ENCODE results near the gene ATP5IF1.
A peak's percentile ranks its signal among the peaks of the same experiment; 100 is the strongest.

The ATP5IF1 gene

GRCh38 chr1:28240024-28240423 lies 4.1 kb downstream of the ATP5IF1 start:
- Histone ChIP-seq H3K4me1 (ENCODE audit: control insufficient read depth, low read depth, low read length) (peaks cover 6% of the 10 kb centered on the region), H3K27ac (ENCODE audit: low read length) (no peak overlapping the region), H3K27me3 (ENCODE audit: control insufficient read depth, insufficient read depth, low read length) (no peaks in the 10 kb centered on the region)

GRCh38 chr1:28241638-28242241 lies 5.8 kb downstream of the ATP5IF1 start:
- Histone ChIP-seq H3K9me3 (ENCODE audit: control insufficient read depth, low read depth, low read length) (no peaks in the 10 kb centered on the region), H3K4me1 (ENCODE audit: control insufficient read depth, low read depth, low read length) (peaks cover 6% of the 10 kb centered on the region), H3K36me3 (ENCODE audit: control insufficient read depth, low read depth, low read length) (peaks cover 10% of the 10 kb centered on the region), H3K4me3 (ENCODE audit: low read length) (no peak overlapping the region), H3K27ac (ENCODE audit: low read length) (no peak overlapping the region), H3K9ac (ENCODE audit: low read length) (no peak overlapping the region), H3K27me3 (ENCODE audit: control insufficient read depth, insufficient read depth, low read length) (no peaks in the 10 kb centered on the region)

More at GRCh38 chr1:28240024-28240423, 4.1 kb downstream of the ATP5IF1 start:
- H3K4me3 ChIP-seq (ENCODE audit: low read length), result no peak overlapping the region
- no peaks in the 10 kb centered on the region for H3K9me3 ChIP-seq (ENCODE audit: control insufficient read depth, low read depth, low read length)
- peaks cover 10% of the 10 kb centered on the region for H3K36me3 ChIP-seq (ENCODE audit: control insufficient read depth, low read depth, low read length)
- H3K9ac ChIP-seq (ENCODE audit: low read length), result no peak overlapping the region

DNA sequence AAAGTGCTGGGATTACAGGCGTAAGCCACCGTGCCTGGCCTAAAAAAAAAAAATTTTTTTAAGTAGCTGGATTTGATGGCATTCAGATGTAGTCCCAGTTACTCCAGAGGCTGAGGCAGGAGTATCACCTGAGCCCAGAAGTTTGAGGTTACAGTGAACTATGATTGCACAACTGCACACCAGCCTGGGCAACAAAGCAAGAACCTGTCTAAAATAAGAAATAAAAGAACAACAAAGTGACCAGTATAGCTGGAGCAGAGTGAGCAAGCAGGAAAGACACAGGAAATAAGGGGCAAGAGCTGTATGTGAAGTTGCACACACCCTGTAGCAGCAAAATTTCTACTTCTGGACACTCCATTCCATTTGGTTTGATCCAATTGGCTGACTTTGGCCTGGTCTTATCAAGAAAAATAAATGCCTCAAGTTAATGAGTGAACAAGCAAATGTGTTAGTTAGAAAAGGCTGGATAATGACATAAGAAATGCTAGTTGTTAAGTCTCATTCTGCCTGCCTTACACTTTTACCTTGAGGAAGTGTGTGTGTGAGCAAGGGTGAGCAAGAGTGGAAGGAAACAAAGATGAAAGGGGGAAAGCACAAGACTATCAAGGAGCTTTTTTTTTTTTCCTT lies 7.9 kb downstream of the ATP5IF1 start:
- Histone ChIP-seq H3K27me3 (ENCODE audit: control insufficient read depth, insufficient read depth, low read length) (no peaks in the 10 kb centered on the region), H3K36me3 (ENCODE audit: control insufficient read depth, low read depth, low read length) (no peaks in the 10 kb centered on the region), H3K4me3 (ENCODE audit: low read length) (no peak overlapping the region), H3K9me3 (ENCODE audit: control insufficient read depth, low read depth, low read length) (no peaks in the 10 kb centered on the region), H3K9ac (ENCODE audit: low read length) (no peak overlapping the region), H3K27ac (ENCODE audit: low read length) (no peak overlapping the region), H3K4me1 (ENCODE audit: control insufficient read depth, low read depth, low read length) (peaks cover 10% of the 10 kb centered on the region)

DNA sequence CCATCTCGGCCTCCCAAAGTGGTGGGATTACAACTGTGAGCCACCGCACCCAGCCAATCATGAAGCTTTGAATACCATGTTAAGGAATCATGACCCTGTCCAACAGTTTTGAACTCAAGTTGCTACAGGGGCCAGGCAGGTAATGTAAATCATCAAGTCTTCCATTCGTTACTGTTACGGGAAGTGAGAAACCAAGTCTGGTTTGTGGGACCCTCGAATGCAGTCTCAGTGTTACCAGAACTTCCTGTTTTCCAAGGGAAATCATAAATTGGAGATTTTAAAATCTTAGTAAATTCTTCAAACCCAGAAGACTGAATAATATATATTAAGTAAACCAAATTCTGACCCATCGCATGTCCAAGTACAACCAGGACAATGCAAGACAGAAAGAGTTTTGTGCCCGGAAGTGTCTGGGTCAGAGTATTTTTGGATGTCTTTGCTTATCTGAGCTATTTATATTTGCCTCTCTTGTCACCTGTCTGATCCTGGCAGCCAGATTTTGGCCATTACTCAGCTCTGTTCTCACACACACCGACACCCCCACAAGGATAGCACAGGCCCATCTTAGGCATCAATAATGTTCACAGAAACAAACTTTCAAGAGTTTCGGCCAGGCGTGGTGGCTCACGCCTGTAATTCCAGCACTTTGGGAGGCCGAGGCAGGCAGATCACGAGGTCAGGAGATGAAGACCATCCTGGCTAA lies 8.8 kb downstream of the ATP5IF1 start:
- Histone ChIP-seq H3K9ac (ENCODE audit: low read length) (no peak overlapping the region), H3K4me1 (ENCODE audit: control insufficient read depth, low read depth, low read length) (peaks cover 16% of the 10 kb centered on the region), H3K4me3 (ENCODE audit: low read length) (no peak overlapping the region), H3K27ac (ENCODE audit: low read length) (no peak overlapping the region), H3K36me3 (ENCODE audit: control insufficient read depth, low read depth, low read length) (no peaks in the 10 kb centered on the region), H3K9me3 (ENCODE audit: control insufficient read depth, low read depth, low read length) (no peaks in the 10 kb centered on the region), H3K27me3 (ENCODE audit: control insufficient read depth, insufficient read depth, low read length) (no peaks in the 10 kb centered on the region)

DNA sequence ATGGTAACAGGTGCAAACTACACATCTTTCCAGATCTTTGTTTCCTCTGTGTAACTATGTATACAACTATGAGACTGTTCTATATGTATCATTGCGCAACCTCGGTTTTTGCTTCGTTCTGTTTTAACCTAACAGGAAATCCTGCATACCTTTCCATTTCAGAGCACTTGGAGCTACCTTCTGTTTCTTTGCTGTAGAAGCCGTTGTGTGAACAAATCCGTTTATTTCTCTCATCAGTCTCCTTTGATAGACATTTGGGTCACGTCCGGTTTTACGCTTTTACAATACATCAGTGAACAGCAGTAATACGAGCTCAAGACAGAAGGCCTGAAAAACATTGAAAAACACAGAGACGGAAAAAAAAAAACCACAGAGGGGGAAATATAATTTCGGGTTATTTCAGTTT lies 10.5 kb downstream of the ATP5IF1 start:
- Histone ChIP-seq H3K36me3 (ENCODE audit: control insufficient read depth, low read depth, low read length) (no peaks in the 10 kb centered on the region), H3K9ac (ENCODE audit: low read length) (peak overlapping the region; percentile 49), H3K27ac (ENCODE audit: low read length) (no peak overlapping the region), H3K4me3 (ENCODE audit: low read length) (peak overlapping the region; percentile 57), H3K9me3 (ENCODE audit: control insufficient read depth, low read depth, low read length) (no peaks in the 10 kb centered on the region), H3K27me3 (ENCODE audit: control insufficient read depth, insufficient read depth, low read length) (no peaks in the 10 kb centered on the region), H3K4me1 (ENCODE audit: control insufficient read depth, low read depth, low read length) (peaks cover 20% of the 10 kb centered on the region)

DNA sequence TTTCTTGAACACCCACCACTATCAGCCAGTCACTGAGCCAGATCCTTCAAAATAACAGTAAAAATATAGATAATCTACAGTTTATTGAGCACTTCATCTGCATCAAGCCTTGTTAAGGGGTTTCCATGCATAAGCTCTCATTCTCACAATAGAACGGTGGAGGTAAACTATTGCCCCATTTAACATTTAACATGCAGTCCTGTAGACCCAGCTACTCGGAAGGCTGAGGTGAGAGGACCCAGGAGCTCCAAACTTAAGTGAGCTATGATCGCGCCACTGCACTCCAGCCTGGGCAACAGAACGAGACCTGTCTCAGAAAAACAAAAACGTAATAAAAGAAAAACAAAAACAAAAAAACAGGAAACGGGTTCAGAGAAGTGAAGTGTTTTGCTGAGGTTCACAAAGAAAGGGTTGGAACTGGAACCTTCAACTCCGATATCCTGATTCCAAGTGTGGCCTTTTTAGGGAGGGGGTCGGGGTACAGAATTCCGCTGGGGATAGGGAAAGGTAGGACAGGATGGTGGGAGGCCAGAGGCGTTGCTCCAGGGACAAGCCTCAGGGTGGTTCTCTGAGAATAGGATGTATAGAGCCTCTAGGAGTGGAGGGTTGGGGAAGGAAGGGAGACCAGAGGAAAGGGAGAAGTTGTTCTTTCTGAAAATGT lies 11.8 kb downstream of the ATP5IF1 start:
- peaks cover 20% of the 10 kb centered on the region for H3K4me1 ChIP-seq (ENCODE audit: control insufficient read depth, low read depth, low read length)
- no peak overlapping the region for H3K27ac ChIP-seq (ENCODE audit: low read length)

DNA sequence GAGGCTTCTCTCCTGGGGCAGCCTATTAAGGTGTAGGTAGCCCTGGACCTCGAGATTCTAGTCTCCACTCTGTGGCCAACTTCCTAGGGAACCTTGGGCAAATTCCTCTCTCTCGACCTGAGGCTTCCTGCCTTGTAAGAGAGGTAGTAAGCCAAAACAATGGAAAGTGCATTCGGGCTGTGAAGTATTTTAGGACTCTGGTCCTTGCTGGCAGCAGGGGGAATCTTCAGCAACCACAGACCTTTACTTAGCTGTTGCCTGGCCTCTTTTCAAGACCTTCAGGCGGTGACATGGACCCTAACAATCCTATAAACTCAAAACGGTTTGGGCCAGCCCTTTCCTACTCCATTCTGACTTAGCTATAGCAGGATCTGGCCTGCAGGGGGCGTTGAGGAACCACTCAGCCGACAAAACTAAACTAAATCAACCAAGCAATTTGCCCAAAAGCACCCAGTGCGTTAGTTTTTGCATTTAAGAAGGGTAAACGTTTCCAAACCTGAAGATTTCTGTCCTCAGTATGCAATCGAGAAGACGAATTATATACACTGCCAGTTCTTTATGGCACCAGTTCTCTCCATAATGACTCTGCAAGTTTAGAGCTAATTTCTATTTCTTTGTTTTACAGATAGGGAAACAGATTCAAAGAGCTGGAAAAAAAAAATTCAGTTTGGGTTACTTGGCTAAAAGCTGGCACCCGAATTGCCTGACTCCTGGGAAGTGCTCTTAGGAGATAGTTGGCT lies 12.5 kb downstream of the ATP5IF1 start:
- Histone ChIP-seq H3K9me3 (ENCODE audit: control insufficient read depth, low read depth, low read length) (no peaks in the 10 kb centered on the region), H3K4me3 (ENCODE audit: low read length) (no peak overlapping the region), H3K27ac (ENCODE audit: low read length) (no peak overlapping the region), H3K4me1 (ENCODE audit: control insufficient read depth, low read depth, low read length) (peaks cover 20% of the 10 kb centered on the region), H3K9ac (ENCODE audit: low read length) (peak overlapping the region; percentile 21), H3K27me3 (ENCODE audit: control insufficient read depth, insufficient read depth, low read length) (no peaks in the 10 kb centered on the region), H3K36me3 (ENCODE audit: control insufficient read depth, low read depth, low read length) (no peaks in the 10 kb centered on the region)

More for the DNA sequence above, 11.8 kb downstream of the ATP5IF1 start:
- H3K36me3 ChIP-seq (ENCODE audit: control insufficient read depth, low read depth, low read length), result no peaks in the 10 kb centered on the region
- no peaks in the 10 kb centered on the region for H3K9me3 ChIP-seq (ENCODE audit: control insufficient read depth, low read depth, low read length)
- no peaks in the 10 kb centered on the region for H3K27me3 ChIP-seq (ENCODE audit: control insufficient read depth, insufficient read depth, low read length)
- H3K9ac ChIP-seq (ENCODE audit: low read length), result peak overlapping the region; percentile 37
- H3K4me3 ChIP-seq (ENCODE audit: low read length), result peak overlapping the region; percentile 57

GRCh38 chr1:28249013-28249865 lies 13.3 kb downstream of the ATP5IF1 start:
- Histone ChIP-seq H3K9me3 (ENCODE audit: control insufficient read depth, low read depth, low read length) (no peaks in the 10 kb centered on the region), H3K27ac (ENCODE audit: low read length) (no peak overlapping the region), H3K9ac (ENCODE audit: low read length) (peak overlapping the region; percentile 21), H3K27me3 (ENCODE audit: control insufficient read depth, insufficient read depth, low read length) (no peaks in the 10 kb centered on the region), H3K4me1 (ENCODE audit: control insufficient read depth, low read depth, low read length) (peaks cover 20% of the 10 kb centered on the region), H3K36me3 (ENCODE audit: control insufficient read depth, low read depth, low read length) (no peaks in the 10 kb centered on the region), H3K4me3 (ENCODE audit: low read length) (no peak overlapping the region)

- no peak overlapping the region for H3K9ac ChIP-seq (ENCODE audit: low read length)
- peaks cover 20% of the 10 kb centered on the region for H3K4me1 ChIP-seq (ENCODE audit: control insufficient read depth, low read depth, low read length)
Observed at GRCh38 chr1:28249866-28250295, 14.0 kb downstream of the ATP5IF1 start.

DNA sequence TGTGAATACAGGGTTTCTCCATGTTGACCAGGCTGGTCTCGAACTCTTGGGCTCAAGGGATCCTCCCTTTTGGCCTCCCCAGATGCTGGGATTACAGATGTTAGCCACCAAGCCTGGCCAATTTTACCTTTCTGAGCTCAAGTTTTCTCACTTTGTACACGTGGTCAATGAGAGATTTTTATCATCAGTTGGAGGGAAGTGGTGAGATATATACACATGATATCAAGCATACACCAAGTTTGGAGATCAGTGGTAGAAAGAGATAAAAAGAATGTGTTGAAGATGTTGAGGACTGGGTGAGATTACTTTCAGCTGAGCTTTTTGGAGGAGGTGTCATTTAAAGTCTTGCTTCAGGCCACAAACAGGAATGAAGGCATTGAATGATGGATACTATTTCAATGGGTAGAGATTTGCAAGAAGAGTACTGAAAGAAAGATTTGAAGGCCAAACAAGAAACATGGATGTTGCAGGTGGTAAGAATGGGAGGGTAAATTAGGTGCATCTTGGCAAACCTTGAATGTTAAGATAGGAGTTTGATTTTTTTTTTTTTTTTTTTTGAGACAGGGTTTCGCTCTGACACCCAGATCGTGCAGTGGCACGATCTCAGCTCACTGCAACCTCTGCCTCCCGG lies 20.4 kb downstream of the ATP5IF1 start:
- no peak overlapping the region for H3K27ac ChIP-seq (ENCODE audit: low read length)
- no peaks in the 10 kb centered on the region for H3K9me3 ChIP-seq (ENCODE audit: control insufficient read depth, low read depth, low read length)
- H3K9ac ChIP-seq (ENCODE audit: low read length), result no peak overlapping the region
- H3K27me3 ChIP-seq (ENCODE audit: control insufficient read depth, insufficient read depth, low read length), result no peaks in the 10 kb centered on the region
- no peaks in the 10 kb centered on the region for H3K36me3 ChIP-seq (ENCODE audit: control insufficient read depth, low read depth, low read length)
- H3K4me1 ChIP-seq (ENCODE audit: control insufficient read depth, low read depth, low read length), result peaks cover 3% of the 10 kb centered on the region
- no peak overlapping the region for H3K4me3 ChIP-seq (ENCODE audit: low read length)

More at GRCh38 chr1:28249866-28250295, 14.0 kb downstream of the ATP5IF1 start:
- H3K27me3 ChIP-seq (ENCODE audit: control insufficient read depth, insufficient read depth, low read length), result no peaks in the 10 kb centered on the region
- H3K27ac ChIP-seq (ENCODE audit: low read length), result no peak overlapping the region
- no peaks in the 10 kb centered on the region for H3K36me3 ChIP-seq (ENCODE audit: control insufficient read depth, low read depth, low read length)
- H3K9me3 ChIP-seq (ENCODE audit: control insufficient read depth, low read depth, low read length), result no peaks in the 10 kb centered on the region
- no peak overlapping the region for H3K4me3 ChIP-seq (ENCODE audit: low read length)

All from iPS-18a (cell line).